ENCODE data around the gene LYPD4. TPM values are rescaled to one million over a fixed set of nuclear protein-coding genes. Genes with fewer than 3 reads are reported as not detected.

Gene LYPD4
- total RNA-seq, 1 experiment from 2014 or later: not detected

DNA sequence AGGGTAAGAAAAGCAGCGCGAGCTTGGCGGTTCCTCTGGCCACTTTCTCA, 343 bp upstream of the LYPD4 start, which contains the start of gene DMRTC2:
Gene DMRTC2 (plus strand): TSS at position 42 of the 50 bp plus-strand sequence. CDS start 2,387 bp downstream, outside the sequence.
- TF ChIP-seq CTCF (conservative IDR thresholded peaks at IDR 0.05): no peak
- no peak for TF ChIP-seq EZH2 (IDR thresholded peaks at IDR 0.05; ENCODE audit: low read depth)
- Histone ChIP-seq H3K9me2 (ENCODE audit: insufficient read depth) (no peaks in the 10 kb centered on the region), H3K4me1 (replicated peaks; ENCODE audit: insufficient read depth) (no peaks in the 10 kb centered on the region), H3K4me3 (no peak within 1 kb of the TSS), H4K20me1 (ENCODE audit: insufficient read depth) (no peaks in the 10 kb centered on the region), H3K4me2 (no peak within 1 kb of the TSS), H3F3A (ENCODE audit: insufficient read depth, low read depth) (no peaks in the 10 kb centered on the region), H3K27ac (no peak within 1 kb of the TSS), H3K36me3 (ENCODE audit: low read depth) (no peaks in the 10 kb centered on the region), H3K27me3 (ENCODE audit: insufficient read depth, low read depth) (peaks cover 14% of the 10 kb centered on the region), H2AFZ (no peak within 1 kb of the TSS), H3K9me3 (ENCODE audit: insufficient read depth, low read depth) (no peaks in the 10 kb centered on the region), H3K79me2 (ENCODE audit: low read depth) (no peaks in the 10 kb centered on the region)
- DNase-seq: no peak
- BruUV-seq (replicated peaks): no TSS peak
- ChIA-PET CTCF (interaction anchor here (0.6 kb wide), 1 partner anchor 246 kb away, joined by 7 read pairs; no protein-coding TSS in a partner anchor), POLR2A (ENCODE audit: unreplicated experiment) (no interaction called here)
- intact Hi-C loops (cut with micrococcal nuclease; ENCODE audit: unreplicated experiment): no loop called here

DNA sequence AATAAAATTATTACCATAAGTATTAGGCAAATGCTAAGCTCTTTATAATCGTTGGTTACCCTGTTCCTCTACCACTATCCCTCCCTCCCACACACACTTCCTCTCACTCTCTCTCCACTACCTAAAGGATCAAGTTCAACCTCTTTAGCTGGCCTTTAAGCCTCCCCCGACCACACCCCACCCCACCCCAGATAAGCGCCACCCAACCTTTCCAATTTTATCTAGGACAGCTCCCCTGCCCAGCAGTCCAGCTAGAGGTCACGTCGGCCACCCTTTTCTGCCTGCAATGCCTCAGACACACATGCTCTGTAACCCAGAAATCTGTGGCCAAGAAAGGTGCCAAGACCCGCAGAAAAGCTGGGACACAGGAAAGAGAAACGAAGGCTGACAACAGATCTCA, 1.1 kb downstream of the LYPD4 start:
- Histone ChIP-seq H2AFZ (no peak overlapping the region), H3K9me2 (ENCODE audit: insufficient read depth) (no peaks in the 10 kb centered on the region), H3F3A (ENCODE audit: insufficient read depth, low read depth) (no peaks in the 10 kb centered on the region), H3K27me3 (ENCODE audit: insufficient read depth, low read depth) (peaks cover 7% of the 10 kb centered on the region; the same call in 1 of the 2 replicates), H3K27ac (no peak overlapping the region), H3K9me3 (ENCODE audit: insufficient read depth, low read depth) (no peaks in the 10 kb centered on the region), H3K4me2 (no peak overlapping the region; the same call in 1 of the 2 replicates), H3K4me3 (no peak overlapping the region), H3K79me2 (ENCODE audit: low read depth) (no peaks in the 10 kb centered on the region), H3K4me1 (replicated peaks; ENCODE audit: insufficient read depth) (no peaks in the 10 kb centered on the region), H3K36me3 (ENCODE audit: low read depth) (no peaks in the 10 kb centered on the region), H4K20me1 (ENCODE audit: insufficient read depth) (no peaks in the 10 kb centered on the region)
- intact Hi-C loops (cut with micrococcal nuclease; ENCODE audit: unreplicated experiment): no loop called here
- no TSS peak for BruUV-seq (replicated peaks)
- ChIA-PET CTCF (interaction anchor here (0.6 kb wide), 1 partner anchor 18 kb away, joined by 4 read pairs; no protein-coding TSS in a partner anchor), POLR2A (ENCODE audit: unreplicated experiment) (no interaction called here)
- DNase-seq: no peak
- TF ChIP-seq EZH2 (IDR thresholded peaks at IDR 0.05; ENCODE audit: low read depth) (no peak), CTCF (conservative IDR thresholded peaks at IDR 0.05) (no peak)

DNA sequence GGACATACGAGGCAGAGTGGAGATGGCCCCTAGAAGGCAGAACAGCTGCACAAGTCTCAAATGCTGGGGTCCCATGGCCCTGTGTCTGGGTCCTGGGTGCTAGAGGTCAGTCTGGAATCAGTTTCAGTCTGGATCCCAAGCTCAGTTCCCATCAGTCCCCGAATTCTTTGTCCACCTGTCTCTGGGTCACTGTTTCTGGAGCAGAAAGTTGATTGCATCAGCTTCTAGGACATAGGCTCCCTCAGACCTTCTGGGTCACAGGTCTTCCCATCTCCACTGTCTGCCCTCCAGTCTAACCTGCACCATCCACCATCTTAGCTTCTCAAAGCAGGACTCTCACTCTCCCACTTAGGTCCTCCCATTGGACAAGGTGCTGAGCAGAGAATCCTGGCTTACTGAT, 5.3 kb downstream of the LYPD4 start:
- intact Hi-C loops (cut with micrococcal nuclease; ENCODE audit: unreplicated experiment): no loop called here
- no peak overlapping the region for H3K27ac ChIP-seq
- H3K79me2 ChIP-seq (ENCODE audit: low read depth): no peaks in the 10 kb centered on the region
- no peak overlapping the region for H3K4me3 ChIP-seq
- H3F3A ChIP-seq (ENCODE audit: insufficient read depth, low read depth): no peaks in the 10 kb centered on the region
- H3K4me2 ChIP-seq: no peak overlapping the region
- no peaks in the 10 kb centered on the region for H4K20me1 ChIP-seq (ENCODE audit: insufficient read depth)
- no peaks in the 10 kb centered on the region for H3K9me3 ChIP-seq (ENCODE audit: insufficient read depth, low read depth)
- CTCF ChIA-PET: interaction anchor here (0.5 kb wide), 1 partner anchor 1676 kb away, joined by 14 read pairs; no protein-coding TSS in a partner anchor
- no peaks in the 10 kb centered on the region for H3K36me3 ChIP-seq (ENCODE audit: low read depth)
- BruUV-seq (replicated peaks): no TSS peak
- no peaks in the 10 kb centered on the region for H3K9me2 ChIP-seq (ENCODE audit: insufficient read depth)
- H3K27me3 ChIP-seq (ENCODE audit: insufficient read depth, low read depth): peaks cover 20% of the 10 kb centered on the region; the same call in 1 of the 2 replicates
- no peak overlapping the region for H2AFZ ChIP-seq
- H3K4me1 ChIP-seq (replicated peaks; ENCODE audit: insufficient read depth): no peaks in the 10 kb centered on the region
- POLR2A ChIA-PET (ENCODE audit: unreplicated experiment): no interaction called here
- no peak for DNase-seq
- no peak for TF ChIP-seq CTCF (conservative IDR thresholded peaks at IDR 0.05)
- no peak for TF ChIP-seq EZH2 (IDR thresholded peaks at IDR 0.05; ENCODE audit: low read depth)

Data from PC-9 (cell line).